ENCODE data around the gene MALRD1. TPM values are rescaled to one million over a fixed set of nuclear protein-coding genes. Genes with fewer than 3 reads are reported as not detected.

MALRD1 gene
- total and polyA plus RNA-seq, 2 of the 8 experiments (the other 6 are each of a cell fraction or from before 2014, with no cell fraction given) = 0.32 to 0.35 TPM

DNA sequence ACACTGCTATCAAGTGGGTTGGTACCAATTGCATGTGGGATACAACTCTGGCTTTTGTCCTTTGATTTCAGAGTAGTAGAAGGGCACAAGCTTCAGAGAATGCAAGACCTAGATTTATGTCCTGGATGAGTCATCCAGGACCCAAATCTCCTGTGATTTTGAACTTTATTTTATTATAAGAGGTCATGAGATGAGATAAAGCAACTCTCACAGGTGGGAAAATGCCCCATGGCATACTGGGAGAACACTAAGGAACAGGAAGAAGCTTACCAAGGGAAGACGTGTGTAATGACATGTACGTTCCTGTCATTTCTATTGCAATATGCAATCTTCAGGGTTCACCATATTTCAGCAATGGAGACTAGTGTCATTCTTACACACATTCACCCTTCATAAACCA, 966 bp downstream of the MALRD1 start:
- Histone ChIP-seq H3K9me3 (ENCODE audit: insufficient read depth in 2 of 2, low read depth in 1 of 2, low read length in 1 of 2) (no peaks in the 10 kb centered on the region), H3K9ac (replicated peaks in 1 of 4; ENCODE audit: extremely low read depth in 1 of 4, low read depth in 3 of 4, low read length in 3 of 4) (no peak overlapping the region), H3K18ac (ENCODE audit: extremely low read depth, low read length) (no peak overlapping the region), H2BK12ac (ENCODE audit: low read depth, low read length) (no peak overlapping the region), H3K4ac (replicated peaks; ENCODE audit: insufficient read length, low read depth, low read length) (no peak overlapping the region), H3K56ac (replicated peaks; ENCODE audit: insufficient read length, low read depth, low read length) (no peak overlapping the region), H3K27ac (ENCODE audit: low read depth, low read length) (no peak overlapping the region), H2AFZ (ENCODE audit: low read length) (no peak overlapping the region), H2AK5ac (ENCODE audit: low read depth, low read length) (no peak overlapping the region), H2BK20ac (ENCODE audit: low read length) (no peak overlapping the region), H4K91ac (replicated peaks; ENCODE audit: insufficient read length, low read length) (no peak overlapping the region), H4K8ac (ENCODE audit: extremely low read depth, insufficient read depth, low read length) (no peak overlapping the region), H3K23me2 (ENCODE audit: low read depth, low read length) (no peaks in the 10 kb centered on the region; the same call in 1 of the 2 replicates), H2BK5ac (ENCODE audit: low read depth, low read length) (no peak overlapping the region), H3K27me3 (replicated peaks in 1 of 4; ENCODE audit: control insufficient read depth in 3 of 4, extremely low read depth in 1 of 4, insufficient read depth in 3 of 4, low read length in 3 of 4) (no peaks in the 10 kb centered on the region), H2BK15ac (ENCODE audit: low read length) (no peak overlapping the region), H3K23ac (ENCODE audit: insufficient read length) (no peak overlapping the region), H2BK120ac (replicated peaks; ENCODE audit: low read depth, low read length) (no peak overlapping the region), H3K14ac (ENCODE audit: insufficient read length) (no peak overlapping the region), H3K79me2 (ENCODE audit: control insufficient read depth in 1 of 2, insufficient read depth in 2 of 2, low read length in 2 of 2) (no peaks in the 10 kb centered on the region), H3K36me3 (ENCODE audit: control insufficient read depth in 2 of 4, insufficient read depth in 4 of 4, low read length in 3 of 4) (no peaks in the 10 kb centered on the region), H4K5ac (ENCODE audit: insufficient read length, low read depth, low read length) (no peak overlapping the region), H3K79me1 (ENCODE audit: low read depth, low read length) (no peaks in the 10 kb centered on the region), H3K4me1 (replicated peaks in 1 of 4; ENCODE audit: control insufficient read depth in 3 of 4, insufficient read depth in 4 of 4, low read length in 3 of 4) (no peaks in the 10 kb centered on the region), H4K20me1 (replicated peaks in 1 of 2; ENCODE audit: control insufficient read depth in 1 of 2, insufficient read depth in 2 of 2, low read length in 2 of 2) (no peaks in the 10 kb centered on the region), H3K4me2 (ENCODE audit: insufficient read depth in 1 of 2, low read depth in 2 of 2, low read length in 2 of 2) (no peak overlapping the region), H3K4me3 (ENCODE audit: extremely low read depth in 1 of 4, insufficient read depth in 2 of 4, low read depth in 3 of 4, low read length in 4 of 4) (no peak overlapping the region)
- DNase-seq (ENCODE audit: low read depth in 1 of 2, low spot score in 2 of 2) (no peak), FAIRE-seq (no peak)
- CTCF ChIA-PET (ENCODE audit: partially characterized antibody) = no interaction called here
- 97% methylated on average over 2 of the region's 2 CpGs; no CpG with 5 or more reads in 1 of the 2 experiments for WGBS, 2 experiments (ENCODE audit: extremely low coverage in 1 of 2, insufficient coverage in 1 of 2, insufficient read length in 1 of 2, insufficient replicate concordance in 2 of 2, low coverage in 1 of 2, low lambda C conversion rate in 2 of 2, missing lambda C conversion rate in 1 of 2)
- POLR2A ChIA-PET (ENCODE audit: partially characterized antibody) = no interaction called here
- TF ChIP-seq CHD1 (IDR thresholded peaks at IDR 0.05; ENCODE audit: low read depth, low read length) = no peak
- no peak for TF ChIP-seq YY1 (IDR thresholded peaks at IDR 0.05; ENCODE audit: low read depth, low read length)
- TF ChIP-seq EP300 (IDR thresholded peaks at IDR 0.05; ENCODE audit: borderline replicate concordance in 1 of 2, low read depth in 2 of 2, low read length in 2 of 2) = no peak
- no peak for TF ChIP-seq POLR2A (IDR thresholded peaks at IDR 0.05; ENCODE audit: control extremely low read depth in 1 of 2, low read depth in 2 of 2, low read length in 2 of 2)
- TF ChIP-seq TEAD4 (IDR thresholded peaks at IDR 0.05; ENCODE audit: low read depth, low read length) = no peak
- no peak for TF ChIP-seq HDAC2 (IDR thresholded peaks at IDR 0.05; ENCODE audit: borderline replicate concordance in 1 of 2, low read depth in 2 of 2, low read length in 2 of 2)
- no peak for TF ChIP-seq KDM4A (IDR thresholded peaks at IDR 0.05; ENCODE audit: low read depth, low read length, severe bottlenecking)
- TF ChIP-seq CBX5 (IDR thresholded peaks at IDR 0.05; ENCODE audit: low read depth, low read length) = no peak
- TF ChIP-seq BRCA1 (IDR thresholded peaks at IDR 0.05; ENCODE audit: low read depth, low read length) = no peak
- no peak for TF ChIP-seq EGR1 (IDR thresholded peaks at IDR 0.05; ENCODE audit: borderline replicate concordance, low read depth, low read length)
- TF ChIP-seq NANOG (IDR thresholded peaks at IDR 0.05; ENCODE audit: insufficient read depth, low read depth, low read length, poor library complexity, severe bottlenecking) = no peak
- no peak for TF ChIP-seq TBP (IDR thresholded peaks at IDR 0.05; ENCODE audit: low read depth, low read length)
- no peak for TF ChIP-seq ZNF274 (IDR thresholded peaks at IDR 0.05; ENCODE audit: borderline replicate concordance, extremely low read depth, low read length)
- TF ChIP-seq RAD21 (IDR thresholded peaks at IDR 0.05 in 1 of 2, conservative IDR thresholded peaks at IDR 0.05 in 1 of 2; ENCODE audit: low read depth in 2 of 2, low read length in 2 of 2) = no peak
- no peak for TF ChIP-seq RFX5 (IDR thresholded peaks at IDR 0.05; ENCODE audit: borderline replicate concordance, low read depth, low read length)
